GM23248 (cell line): ENCODE results near the gene MYNN.

ENCODE experiments used
- EZH2 ChIP-seq: fragments of 200-600 bp; sonication (generic); IDR thresholded peaks from 2 replicates; pipeline ENCODE4 v1.6.1; 2018; ENCODE audit warnings: antibody characterized with exemption, mild to moderate bottlenecking; ENCODE audit not compliant: insufficient read depth, poor library complexity, severe bottlenecking
- EZH2phosphoT487 ChIP-seq: fragments of 200-600 bp; sonication (generic); IDR thresholded peaks from 2 replicates; pipeline ENCODE4 v1.6.1; 2018; ENCODE audit warnings: antibody characterized with exemption, moderate library complexity, mild to moderate bottlenecking, low read depth; ENCODE audit not compliant: insufficient read depth

DNA sequence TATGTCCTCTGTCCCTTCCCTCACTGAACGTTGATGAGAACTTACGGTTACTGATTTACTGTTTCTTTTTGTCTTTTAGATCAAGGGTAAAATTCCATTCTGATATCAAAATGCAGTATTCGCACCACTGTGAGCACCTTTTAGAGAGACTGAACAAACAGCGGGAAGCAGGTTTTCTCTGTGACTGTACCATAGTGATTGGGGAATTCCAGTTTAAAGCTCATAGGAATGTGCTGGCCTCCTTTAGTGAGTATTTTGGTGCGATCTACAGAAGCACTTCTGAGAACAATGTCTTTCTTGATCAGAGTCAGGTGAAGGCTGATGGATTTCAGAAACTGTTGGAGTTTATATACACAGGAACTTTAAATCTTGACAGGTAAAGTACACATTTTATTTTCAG lies 990 bp downstream of the MYNN start:
- no peak for TF ChIP-seq EZH2phosphoT487
- no peak for TF ChIP-seq EZH2
